H1 (cell line): Measurements from ENCODE around the gene C15orf39.

ENCODE experiments used
- EP300 ChIP-seq, 2 experiments: IDR thresholded peaks; 1 replicate in 1 of 2; 2 replicates in 1 of 2; pipeline ENCODE4 v1.6.1; 2011 to 2012; ENCODE audit warnings: low read depth in 2 of 2, low read length in 2 of 2, mild to moderate bottlenecking in 2 of 2, borderline replicate concordance in 1 of 2, inconsistent platforms in 1 of 2, moderate library complexity in 1 of 2
- EZH2 ChIP-seq: fragments of 200-600 bp; sonication (generic); IDR thresholded peaks from 2 replicates; pipeline ENCODE4 v1.7.1; 2012; ENCODE audit warnings: low read depth, mild to moderate bottlenecking, moderate library complexity, low read length, inconsistent platforms; ENCODE audit not compliant: severe bottlenecking
- FOSL1 ChIP-seq: IDR thresholded peaks from 2 replicates; pipeline ENCODE4 v1.6.1; 2011; ENCODE audit warnings: mild to moderate bottlenecking, low read depth, low read length, moderate library complexity; ENCODE audit not compliant: insufficient read depth
- JUN ChIP-seq: IDR thresholded peaks from 2 replicates; pipeline ENCODE4 v1.6.1; 2011; ENCODE audit warnings: low read depth, mild to moderate bottlenecking, improper control_type of control experiment, low read length
- MAX ChIP-seq: IDR thresholded peaks from 2 replicates; pipeline ENCODE4 v1.6.1; 2012; ENCODE audit warnings: inconsistent platforms
- NANOG ChIP-seq: IDR thresholded peaks from 2 replicates; pipeline ENCODE4 v1.6.1; 2011; ENCODE audit warnings: low read length, low read depth, mild to moderate bottlenecking, inconsistent platforms; ENCODE audit not compliant: insufficient read depth, poor library complexity, severe bottlenecking
- NRF1 ChIP-seq: IDR thresholded peaks from 2 replicates; pipeline ENCODE4 v1.6.1; 2011; ENCODE audit warnings: mild to moderate bottlenecking, low read depth, low read length, improper control_type of control experiment
- PHF8 ChIP-seq: fragments of 200-600 bp; sonication (generic); conservative IDR thresholded peaks from 2 replicates; pipeline ENCODE4 v1.7.1; 2012; ENCODE audit warnings: low read depth, mild to moderate bottlenecking, inconsistent platforms, low read length, moderate library complexity
- POLR2A ChIP-seq, 2 experiments: IDR thresholded peaks; 1 replicate in 1 of 2; 2 replicates in 1 of 2; pipeline ENCODE4 v1.6.1; 2011; ENCODE audit warnings: low read depth in 2 of 2, low read length in 2 of 2, mild to moderate bottlenecking in 2 of 2; ENCODE audit errors: control extremely low read depth in 1 of 2
- SAP30 ChIP-seq: fragments of 300-600 bp; sonication (generic); IDR thresholded peaks from 2 replicates; pipeline ENCODE4 v1.7.1; 2012; ENCODE audit warnings: low read length, moderate library complexity, mild to moderate bottlenecking, inconsistent platforms; ENCODE audit not compliant: insufficient read depth, insufficient replicate concordance
- SUZ12 ChIP-seq: fragments of 200-600 bp; sonication (generic); IDR thresholded peaks from 2 replicates; pipeline ENCODE4 v1.6.1; 2012; ENCODE audit warnings: mild to moderate bottlenecking, inconsistent platforms, low read length, moderate library complexity, mixed read lengths
- YY1 ChIP-seq: IDR thresholded peaks from 2 replicates; pipeline ENCODE4 v1.6.1; 2011; ENCODE audit warnings: low read depth, mild to moderate bottlenecking, low read length
- TF ChIP-seq, protein P1 (sequence below), 3 experiments: IDR thresholded peaks; 1 replicate in 2 of 3; 2 replicates in 1 of 3; pipeline versions ENCODE4 v1.5.1 to v1.6.1; 2011; ENCODE audit warnings: low read length in 3 of 3, mild to moderate bottlenecking in 3 of 3, inconsistent platforms in 2 of 3, low read depth in 1 of 3, moderate library complexity in 1 of 3; ENCODE audit not compliant: insufficient read depth in 1 of 3; ENCODE audit errors: control extremely low read depth in 1 of 3

- TF ChIP-seq PHF8 (no peak), NRF1 (no peak), SUZ12 (no peak), MAX (no peak), POLR2A (IDR thresholded peaks at IDR 0.05; ENCODE audit: control extremely low read depth in 1 of 2, low read depth in 2 of 2, low read length in 2 of 2) (no peak), NANOG (no peak), SAP30 (no peak), EZH2 (no peak), EP300 (IDR thresholded peaks at IDR 0.05; ENCODE audit: borderline replicate concordance in 1 of 2, low read depth in 2 of 2, low read length in 2 of 2) (no peak), JUN (no peak), FOSL1 (no peak), YY1 (no peak)
- TF ChIP-seq, protein P1, sequence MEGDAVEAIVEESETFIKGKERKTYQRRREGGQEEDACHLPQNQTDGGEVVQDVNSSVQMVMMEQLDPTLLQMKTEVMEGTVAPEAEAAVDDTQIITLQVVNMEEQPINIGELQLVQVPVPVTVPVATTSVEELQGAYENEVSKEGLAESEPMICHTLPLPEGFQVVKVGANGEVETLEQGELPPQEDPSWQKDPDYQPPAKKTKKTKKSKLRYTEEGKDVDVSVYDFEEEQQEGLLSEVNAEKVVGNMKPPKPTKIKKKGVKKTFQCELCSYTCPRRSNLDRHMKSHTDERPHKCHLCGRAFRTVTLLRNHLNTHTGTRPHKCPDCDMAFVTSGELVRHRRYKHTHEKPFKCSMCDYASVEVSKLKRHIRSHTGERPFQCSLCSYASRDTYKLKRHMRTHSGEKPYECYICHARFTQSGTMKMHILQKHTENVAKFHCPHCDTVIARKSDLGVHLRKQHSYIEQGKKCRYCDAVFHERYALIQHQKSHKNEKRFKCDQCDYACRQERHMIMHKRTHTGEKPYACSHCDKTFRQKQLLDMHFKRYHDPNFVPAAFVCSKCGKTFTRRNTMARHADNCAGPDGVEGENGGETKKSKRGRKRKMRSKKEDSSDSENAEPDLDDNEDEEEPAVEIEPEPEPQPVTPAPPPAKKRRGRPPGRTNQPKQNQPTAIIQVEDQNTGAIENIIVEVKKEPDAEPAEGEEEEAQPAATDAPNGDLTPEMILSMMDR (IDR thresholded peaks at IDR 0.05; ENCODE audit: control extremely low read depth in 1 of 3, insufficient read depth in 1 of 3, low read depth in 1 of 3, low read length in 3 of 3) = no peak
Measured at GRCh38 chr15:75232826-75233503, 31.3 kb downstream of the C15orf39 start.
